ENCODE measurements around the gene KRT34.

GRCh38 chr17:41417576-41418015, 35.5 kb upstream of the KRT34 start:
- TF ChIP-seq CTCF (conservative IDR thresholded peaks at IDR 0.05; ENCODE audit: low read depth in 2 of 2) (peak; percentile 67 to 76), POLR2AphosphoS5 (IDR thresholded peaks at IDR 0.05; ENCODE audit: low read depth) (no peak), REST (IDR thresholded peaks at IDR 0.05; ENCODE audit: unreplicated experiment) (no peak), CREB1 (CRISPR knock-in tag; IDR thresholded peaks at IDR 0.05; ENCODE audit: low read depth) (no peak), EZH2 (IDR thresholded peaks at IDR 0.05; ENCODE audit: low read depth, unreplicated experiment) (no peak)
